Activated CD4-positive, alpha-beta T cell treated with anti-CD3 and anti-CD28 coated beads for 36 hours (primary cell): ENCODE results near the gene EFS. TPM values are rescaled to one million over a fixed set of nuclear protein-coding genes. Genes with fewer than 3 reads are reported as not detected.

ENCODE experiments used
- ATAC-seq: fragments of 200-7000 bp; cut with Tn5 transposase; one replicate; pipeline ENCODE4 v1.10.0; 2021; ENCODE audit warnings: mild to moderate bottlenecking, moderate library complexity
- CTCF ChIA-PET: fragments of 350-600 bp; sonication (Branson Sonifier 250); formaldehyde crosslinking; loops from one replicate; lab custom pipeline; 2021; ENCODE audit warnings: antibody characterized with exemption; lab: Charles Lee
- POLR2A ChIA-PET: fragments of 350-600 bp; sonication (Branson Sonifier 250); formaldehyde crosslinking; loops from one replicate; lab custom pipeline; 2021; ENCODE audit warnings: antibody characterized with exemption, inconsistent platforms; lab: Charles Lee
- DNase-seq: peaks from one replicate; pipeline ENCODE4 v3.0.0-alpha.2; 2020
- H3K27ac Mint-ChIP-seq: one replicate; pipeline ENCODE4 v1.8.0; 2021; ENCODE audit warnings: mixed read lengths
- H3K27me3 Mint-ChIP-seq: one replicate; pipeline ENCODE4 v1.8.0; 2021; ENCODE audit warnings: mixed read lengths
- H3K36me3 Mint-ChIP-seq: one replicate; pipeline ENCODE4 v1.8.0; 2021; ENCODE audit warnings: low read depth, mixed read lengths
- H3K4me1 Mint-ChIP-seq: one replicate; pipeline ENCODE4 v1.8.0; 2021; ENCODE audit warnings: mixed read lengths
- H3K4me3 Mint-ChIP-seq: one replicate; pipeline ENCODE4 v1.8.0; 2021; ENCODE audit warnings: mild to moderate bottlenecking, moderate library complexity, mixed read lengths
- H3K9me3 Mint-ChIP-seq: one replicate; pipeline ENCODE4 v1.8.0; 2021; ENCODE audit warnings: low read depth, mixed read lengths
- intact Hi-C, 2 experiments: fragments of 100-400 bp; cut with DNase I in 1 of 2; cut with micrococcal nuclease in 1 of 2; formaldehyde crosslinking; loops; one replicate each; pipeline versions ENCODE4 v1.14.2 to v1.15.1; 2022 to 2024; cut with DNase I, micrococcal nuclease
- total RNA-seq, 2 experiments: library from RNA; stranded (reverse); gene quantifications; one replicate each; pipeline ENCODE4 v1.2.3, GENCODE V29; 2021

Gene EFS, protein sequence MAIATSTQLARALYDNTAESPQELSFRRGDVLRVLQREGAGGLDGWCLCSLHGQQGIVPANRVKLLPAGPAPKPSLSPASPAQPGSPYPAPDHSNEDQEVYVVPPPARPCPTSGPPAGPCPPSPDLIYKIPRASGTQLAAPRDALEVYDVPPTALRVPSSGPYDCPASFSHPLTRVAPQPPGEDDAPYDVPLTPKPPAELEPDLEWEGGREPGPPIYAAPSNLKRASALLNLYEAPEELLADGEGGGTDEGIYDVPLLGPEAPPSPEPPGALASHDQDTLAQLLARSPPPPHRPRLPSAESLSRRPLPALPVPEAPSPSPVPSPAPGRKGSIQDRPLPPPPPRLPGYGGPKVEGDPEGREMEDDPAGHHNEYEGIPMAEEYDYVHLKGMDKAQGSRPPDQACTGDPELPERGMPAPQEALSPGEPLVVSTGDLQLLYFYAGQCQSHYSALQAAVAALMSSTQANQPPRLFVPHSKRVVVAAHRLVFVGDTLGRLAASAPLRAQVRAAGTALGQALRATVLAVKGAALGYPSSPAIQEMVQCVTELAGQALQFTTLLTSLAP
- total RNA-seq, result not detected

DNA sequence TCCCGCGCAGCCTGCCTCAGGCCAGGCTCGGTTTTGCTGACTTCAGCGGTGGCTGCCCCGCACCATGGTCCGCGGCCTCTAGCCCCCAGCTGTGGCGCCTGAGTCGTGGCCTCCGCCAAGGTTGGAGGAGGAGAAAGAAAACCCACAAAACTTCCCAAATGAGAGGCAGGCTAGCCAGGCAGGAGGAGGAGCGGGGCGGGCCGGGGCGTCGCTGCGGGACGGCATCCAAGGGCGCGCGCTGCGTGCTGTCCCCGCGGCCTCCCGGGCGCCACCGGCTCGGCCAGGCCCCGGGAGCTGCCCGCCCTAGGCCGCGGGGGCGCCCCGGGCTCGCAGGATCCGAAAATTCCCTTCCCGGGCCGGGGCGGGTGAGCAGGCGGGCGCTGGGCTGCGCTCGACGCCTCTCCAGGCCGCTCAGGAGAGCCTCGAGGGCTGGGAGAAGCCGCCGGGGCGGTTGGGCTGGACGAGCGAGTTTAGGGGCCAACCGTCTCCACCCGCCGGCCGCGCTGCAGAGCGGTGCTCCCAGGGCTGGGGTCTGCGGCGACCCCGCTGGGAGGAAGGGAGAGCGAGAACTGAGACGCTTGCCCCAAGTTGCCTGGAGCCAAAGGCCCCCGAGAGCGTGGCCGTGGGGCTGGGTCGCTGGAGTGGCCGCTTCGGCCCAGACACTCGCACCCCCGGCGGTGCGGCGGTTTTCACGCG, at the start of gene EFS:
TSS of gene EFS (minus strand) at position 137 of the 696 bp plus-strand sequence. CDS start 147 bp downstream, outside the sequence.
- DNase-seq (no peak), ATAC-seq (no peak)
- intact Hi-C loops, result no loop called here
- CTCF ChIA-PET, result no interaction called here
- Mint-ChIP-seq H3K9me3 (no peaks in the 10 kb centered on the region), H3K4me3 (no peak within 1 kb of the TSS), H3K36me3 (no peaks in the 10 kb centered on the region), H3K27me3 (peaks cover 23% of the 10 kb centered on the region), H3K27ac (no peak within 1 kb of the TSS), H3K4me1 (peaks cover 11% of the 10 kb centered on the region)
- POLR2A ChIA-PET, result no interaction called here

DNA sequence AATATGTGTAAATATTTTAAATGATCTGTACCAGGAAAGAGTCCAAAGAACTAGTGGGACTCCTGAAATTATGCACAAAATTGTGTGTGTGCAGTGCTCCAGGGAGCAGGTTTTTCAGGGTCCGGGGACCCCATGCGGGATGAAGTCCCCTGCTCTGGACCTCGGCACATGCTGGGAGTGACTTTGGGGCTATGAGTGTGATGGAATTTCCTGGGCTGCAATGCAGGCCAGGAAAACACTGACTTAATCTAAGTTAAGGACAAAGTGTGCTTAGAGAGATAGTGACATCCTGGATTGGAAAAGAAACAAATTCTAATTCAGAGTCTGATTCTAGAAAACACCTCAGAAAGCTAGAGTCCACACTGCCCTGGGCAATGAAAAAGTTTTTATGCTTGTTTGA, 49.3 kb upstream of the EFS start:
- H3K36me3 Mint-ChIP-seq, result no peaks in the 10 kb centered on the region
- ChIA-PET CTCF (interaction anchor here (0.6 to 1.4 kb wide), 2 partner anchors 14 to 34 kb away, joined by 3 to 4 read pairs; no protein-coding TSS in a partner anchor), POLR2A (no interaction called here)
- peaks cover 2% of the 10 kb centered on the region for H3K27me3 Mint-ChIP-seq
- no peak overlapping the region for H3K27ac Mint-ChIP-seq
- DNase-seq (no peak), ATAC-seq (no peak)
- H3K9me3 Mint-ChIP-seq, result no peaks in the 10 kb centered on the region
- no peaks in the 10 kb centered on the region for H3K4me1 Mint-ChIP-seq
- intact Hi-C loops, result no loop called here
- H3K4me3 Mint-ChIP-seq, result no peak overlapping the region

DNA sequence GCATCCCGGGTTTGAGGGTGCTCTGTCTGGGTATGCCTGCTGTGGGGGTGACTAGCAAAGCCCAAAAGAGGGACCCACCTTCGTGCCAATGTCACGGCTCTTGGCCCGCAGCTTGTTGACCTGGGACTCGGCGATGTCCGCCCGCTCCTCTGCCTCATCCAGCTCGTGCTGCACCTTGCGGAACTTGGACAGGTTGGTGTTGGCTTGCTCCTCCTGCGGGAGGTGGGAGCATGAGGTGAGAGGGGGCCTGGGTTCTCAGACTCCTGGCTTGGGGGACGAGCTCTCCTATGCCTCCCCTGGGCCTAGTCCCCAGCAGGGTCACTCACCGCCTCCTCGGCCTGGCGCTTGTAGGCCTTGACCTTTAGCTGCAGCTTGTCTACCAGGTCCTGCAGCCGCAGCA, 48.7 kb upstream of the EFS start:
- Mint-ChIP-seq H3K36me3 (no peaks in the 10 kb centered on the region), H3K27me3 (peaks cover 2% of the 10 kb centered on the region), H3K4me1 (no peaks in the 10 kb centered on the region), H3K27ac (no peak overlapping the region), H3K9me3 (no peaks in the 10 kb centered on the region), H3K4me3 (no peak overlapping the region)
- DNase-seq (no peak), ATAC-seq (no peak)
- ChIA-PET POLR2A (no interaction called here), CTCF (interaction anchor here (0.7 to 1.4 kb wide), 2 partner anchors 20 to 33 kb away, joined by 3 to 5 read pairs; no protein-coding TSS in a partner anchor)
- intact Hi-C loops, result no loop called here

DNA sequence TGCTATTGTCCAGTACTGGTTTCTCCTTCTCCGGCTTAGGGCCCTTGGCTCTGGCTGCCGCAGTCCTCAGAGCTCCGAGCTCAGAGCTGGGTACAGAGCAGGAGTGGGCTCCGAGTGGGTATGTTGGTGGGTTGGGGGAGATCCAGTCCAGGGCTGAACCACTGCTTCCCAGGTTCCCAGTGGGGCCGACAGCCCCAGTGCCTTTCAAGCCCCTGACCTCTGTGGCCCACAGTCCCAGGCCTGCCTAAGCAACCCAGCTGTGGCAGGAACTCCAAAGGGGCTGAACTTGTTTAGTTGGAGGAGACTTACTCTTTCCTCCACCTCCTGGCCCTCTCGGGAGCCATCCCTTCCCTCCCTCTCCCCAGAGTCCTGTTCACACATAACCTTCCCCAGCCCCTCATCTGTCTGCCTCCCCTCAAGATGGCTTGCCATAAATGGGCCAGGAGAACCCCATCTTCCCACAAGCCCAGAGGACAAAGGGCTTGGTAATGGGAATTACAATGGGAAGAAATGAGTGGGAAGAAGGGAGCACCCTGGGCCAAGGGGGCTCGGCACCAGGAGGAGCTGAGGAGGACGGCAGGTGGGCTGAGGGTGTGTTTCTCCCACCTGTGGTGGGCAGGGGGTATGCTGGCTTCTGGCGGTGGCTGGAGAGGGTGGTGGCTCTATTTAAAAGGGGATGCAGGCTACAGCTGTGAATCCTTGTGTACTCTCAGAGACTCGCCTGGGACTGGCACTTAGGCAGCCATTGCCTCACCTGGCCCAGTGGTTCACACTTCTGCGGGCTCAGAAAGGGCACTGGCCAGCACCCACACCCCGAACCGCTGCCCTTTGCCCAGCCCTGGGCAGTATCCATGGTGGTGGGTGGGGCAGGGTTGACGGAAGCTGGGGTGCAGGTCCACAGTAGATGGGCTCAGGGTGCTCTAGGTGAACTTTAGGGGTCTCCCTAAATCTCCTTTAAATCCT, 46.9 kb upstream of the EFS start:
- ChIA-PET CTCF (interaction anchor here (0.5 kb wide), 1 partner anchor 227 kb away, joined by 3 read pairs; no protein-coding TSS in a partner anchor), POLR2A (no interaction called here)
- DNase-seq (no peak), ATAC-seq (no peak)
- Mint-ChIP-seq H3K27me3 (no peaks in the 10 kb centered on the region), H3K4me1 (no peaks in the 10 kb centered on the region), H3K27ac (no peak overlapping the region), H3K9me3 (no peaks in the 10 kb centered on the region), H3K36me3 (no peaks in the 10 kb centered on the region), H3K4me3 (no peak overlapping the region)
- intact Hi-C loops, result no loop called here

DNA sequence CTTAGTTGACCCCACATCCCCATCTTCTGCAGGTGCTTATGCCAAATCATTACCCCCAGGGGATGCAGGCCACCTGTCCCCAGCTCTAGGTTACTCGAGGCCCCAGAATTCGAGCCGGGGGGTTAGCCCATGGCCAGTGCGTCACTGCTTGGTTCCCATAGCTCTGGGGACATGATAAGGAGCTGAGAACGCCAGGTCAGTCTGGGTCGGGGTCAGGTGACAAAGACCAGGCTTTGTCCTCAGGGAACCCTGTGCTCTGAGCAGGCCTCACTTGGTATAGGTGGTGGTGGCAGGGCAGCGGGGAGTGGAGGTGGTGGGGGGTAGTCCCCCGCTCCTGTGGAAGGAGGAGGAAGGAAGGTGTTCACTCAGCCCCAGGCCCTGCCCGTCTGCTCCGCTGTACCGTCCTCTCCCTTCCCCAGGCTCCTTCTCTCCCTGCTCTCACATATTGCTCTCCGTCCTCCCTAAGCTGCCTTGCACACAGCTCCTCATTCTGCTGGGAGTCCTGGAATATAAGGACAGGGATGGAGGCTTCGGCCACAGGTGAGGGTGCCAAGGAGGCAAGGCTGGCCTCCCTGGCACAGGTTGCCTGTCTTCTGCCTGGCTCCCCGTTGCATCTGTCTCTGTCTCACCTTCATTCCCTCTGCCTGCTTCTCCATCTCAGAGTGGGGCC, 45.1 kb upstream of the EFS start:
- intact Hi-C loops, result no loop called here
- no peaks in the 10 kb centered on the region for H3K27me3 Mint-ChIP-seq
- H3K9me3 Mint-ChIP-seq, result no peaks in the 10 kb centered on the region
- ChIA-PET CTCF (interaction anchor here (0.5 kb wide), 1 partner anchor 663 kb away, joined by 3 read pairs; no protein-coding TSS in a partner anchor), POLR2A (no interaction called here)
- no peak overlapping the region for H3K4me3 Mint-ChIP-seq
- H3K4me1 Mint-ChIP-seq, result no peaks in the 10 kb centered on the region
- H3K27ac Mint-ChIP-seq, result no peak overlapping the region
- no peak for ATAC-seq
- H3K36me3 Mint-ChIP-seq, result no peaks in the 10 kb centered on the region
- DNase-seq, result no peak

DNA sequence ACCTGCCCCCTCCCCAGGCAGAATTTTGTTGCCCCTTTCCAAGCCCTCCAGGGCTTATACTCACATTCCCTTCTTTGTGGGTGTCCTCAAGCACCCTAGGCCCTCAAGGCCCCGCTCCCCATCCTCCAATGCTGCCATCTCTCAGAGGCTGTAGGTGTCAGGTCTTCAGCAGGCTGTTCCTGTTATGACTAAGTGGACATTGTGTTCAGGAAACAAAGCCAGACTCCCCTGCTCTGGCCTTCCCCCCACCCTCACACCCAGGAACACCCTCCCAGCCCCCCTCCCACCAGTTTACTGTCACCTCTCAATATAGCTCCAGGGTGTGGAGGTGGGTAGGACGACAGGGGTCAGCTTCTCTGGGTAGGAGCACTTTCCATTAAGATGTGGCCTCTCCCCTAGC, 44.5 kb upstream of the EFS start:
- CTCF ChIA-PET, result no interaction called here

DNA sequence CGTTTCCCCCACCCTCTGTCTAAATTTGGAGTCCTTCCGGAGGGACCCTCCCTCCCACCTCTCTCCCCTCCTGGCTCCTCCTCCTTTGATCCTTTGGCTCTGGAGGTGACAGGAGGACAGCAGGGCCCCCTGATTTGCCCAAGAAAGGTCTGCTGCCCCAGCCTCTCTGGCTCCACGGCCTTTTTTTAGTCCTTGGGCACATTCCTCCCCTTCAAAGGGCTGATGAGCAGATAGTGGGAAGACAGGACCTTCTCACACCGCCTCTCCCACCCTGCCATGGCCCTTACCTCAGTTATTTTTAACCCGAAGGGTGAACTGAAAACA, 43.3 kb upstream of the EFS start:
- H3K4me1 Mint-ChIP-seq, result no peaks in the 10 kb centered on the region
- POLR2A ChIA-PET, result no interaction called here
- peaks cover 3% of the 10 kb centered on the region for H3K27me3 Mint-ChIP-seq
- DNase-seq (no peak), ATAC-seq (no peak)
- H3K4me3 Mint-ChIP-seq, result no peak overlapping the region
- no peak overlapping the region for H3K27ac Mint-ChIP-seq
- CTCF ChIA-PET, result no interaction called here
- intact Hi-C loops, result no loop called here
- H3K36me3 Mint-ChIP-seq, result no peaks in the 10 kb centered on the region
- H3K9me3 Mint-ChIP-seq, result no peaks in the 10 kb centered on the region

More for the DNA sequence above, 44.5 kb upstream of the EFS start:
- ATAC-seq (peak; percentile 33), DNase-seq (no peak)
- Mint-ChIP-seq H3K4me1 (no peaks in the 10 kb centered on the region), H3K27me3 (peaks cover 3% of the 10 kb centered on the region), H3K27ac (no peak overlapping the region), H3K9me3 (no peaks in the 10 kb centered on the region), H3K4me3 (no peak overlapping the region), H3K36me3 (no peaks in the 10 kb centered on the region)
- intact Hi-C loops, result no loop called here
- POLR2A ChIA-PET, result no interaction called here

DNA sequence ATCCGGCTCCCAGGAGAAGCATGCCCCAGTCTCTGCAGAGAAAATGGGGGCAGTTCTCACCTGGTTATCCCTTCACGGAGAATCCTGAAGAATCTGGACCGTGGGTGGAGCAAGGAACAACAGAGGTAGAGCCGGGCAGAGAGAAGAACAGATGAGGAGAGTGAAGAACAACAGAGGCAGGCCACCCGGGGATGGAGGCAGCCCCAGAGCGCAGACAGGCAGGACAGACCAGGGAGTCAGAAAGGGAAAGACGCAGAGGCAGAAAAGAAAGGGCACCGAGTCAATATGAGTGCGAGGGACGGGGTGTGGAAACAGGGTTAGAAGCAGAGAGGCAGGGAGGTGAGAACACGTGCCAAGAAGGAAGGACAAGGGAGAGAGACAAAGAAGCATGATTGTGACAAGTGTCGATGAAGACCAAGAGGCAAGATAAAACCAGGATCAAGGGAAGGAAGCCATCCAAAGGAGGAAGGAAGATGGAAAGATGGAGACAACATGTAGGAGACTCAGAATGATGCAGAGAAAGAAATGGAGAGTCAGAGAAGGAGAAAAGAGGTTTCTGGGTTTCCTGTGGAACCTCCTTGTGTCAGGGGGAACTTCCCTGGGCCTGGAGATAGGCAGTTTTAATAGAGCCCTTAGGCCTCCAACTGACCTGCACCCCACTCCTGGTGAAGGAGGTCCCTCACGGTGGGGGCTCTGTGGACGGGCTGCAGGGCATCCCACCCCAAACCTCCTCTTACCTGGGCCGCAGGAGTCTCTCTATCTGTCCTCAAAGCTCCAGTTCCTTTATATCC, 42.7 kb upstream of the EFS start, which contains the start of gene MYH6:
TSS of gene MYH6 (minus strand) at position 758 of the 791 bp plus-strand sequence. CDS start 1,050 bp downstream, outside the sequence.
- intact Hi-C loops, result no loop called here
- H3K36me3 Mint-ChIP-seq, result no peaks in the 10 kb centered on the region
- H3K27ac Mint-ChIP-seq, result no peak within 1 kb of the TSS
- DNase-seq (no peak), ATAC-seq (no peak)
- H3K9me3 Mint-ChIP-seq, result no peaks in the 10 kb centered on the region
- no peak within 1 kb of the TSS for H3K4me3 Mint-ChIP-seq
- H3K27me3 Mint-ChIP-seq, result peaks cover 3% of the 10 kb centered on the region
- ChIA-PET POLR2A (no interaction called here), CTCF (no interaction called here)
- H3K4me1 Mint-ChIP-seq, result no peaks in the 10 kb centered on the region

DNA sequence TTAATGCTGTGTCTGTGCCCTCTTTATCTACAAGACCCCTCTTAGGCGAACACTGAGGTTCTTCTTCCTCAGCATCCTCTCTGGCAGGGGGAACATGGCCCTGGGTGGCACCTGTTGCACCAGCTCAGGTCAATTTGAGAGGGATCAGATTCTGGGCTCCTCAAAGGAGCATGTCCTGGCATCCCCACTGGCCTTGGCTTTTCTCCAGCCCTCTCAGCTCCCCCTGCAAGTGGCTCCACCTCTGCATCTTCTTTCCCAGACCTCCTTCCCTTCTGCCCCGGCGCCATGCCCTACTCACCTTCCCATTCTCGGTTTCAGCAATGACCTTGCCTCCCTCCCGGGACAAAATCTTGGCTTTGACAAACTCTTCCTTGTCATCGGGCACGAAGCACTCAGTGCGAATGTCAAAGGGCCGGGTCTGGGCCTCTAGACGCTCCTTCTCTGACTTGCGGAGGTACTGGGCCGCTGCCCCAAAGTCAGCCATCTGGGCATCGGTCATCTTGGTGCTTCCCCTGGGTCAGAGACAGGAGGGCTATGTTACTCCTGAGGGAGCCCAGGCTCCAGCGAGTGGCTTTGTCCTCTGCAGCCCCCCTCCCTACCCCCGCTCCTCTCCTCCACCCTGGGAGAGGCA, 41.9 kb upstream of the EFS start:
- POLR2A ChIA-PET, result no interaction called here
- intact Hi-C loops, result no loop called here
- no peaks in the 10 kb centered on the region for H3K4me1 Mint-ChIP-seq
- DNase-seq (no peak), ATAC-seq (no peak)
- no peak overlapping the region for H3K4me3 Mint-ChIP-seq
- CTCF ChIA-PET, result interaction anchor here (1.1 kb wide), 1 partner anchor 86 kb away, joined by 6 read pairs; the partner anchor contains the start of gene PABPN1
- H3K9me3 Mint-ChIP-seq, result no peaks in the 10 kb centered on the region
- no peaks in the 10 kb centered on the region for H3K36me3 Mint-ChIP-seq
- peaks cover 3% of the 10 kb centered on the region for H3K27me3 Mint-ChIP-seq
- H3K27ac Mint-ChIP-seq, result no peak overlapping the region

DNA sequence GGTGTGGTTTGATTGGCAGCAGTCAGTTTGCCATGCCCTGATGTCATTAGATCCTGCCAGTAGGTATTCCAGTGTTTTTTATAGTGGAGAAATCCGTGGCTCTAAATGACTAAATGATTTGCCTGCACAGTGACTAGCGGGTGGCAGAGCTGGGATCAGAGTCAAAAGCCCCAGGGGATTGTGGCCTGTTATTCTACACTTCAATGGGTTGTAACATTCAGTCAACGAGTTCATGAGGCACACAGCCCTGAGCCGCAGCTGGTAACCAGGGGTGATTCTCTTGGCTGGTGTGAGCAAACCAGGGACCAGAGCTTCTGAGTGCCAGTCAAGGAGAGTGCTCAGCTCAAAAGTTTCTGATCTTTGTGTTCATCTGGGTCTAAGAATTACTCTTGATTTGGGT, 41.3 kb upstream of the EFS start:
- Mint-ChIP-seq H3K27ac (no peak overlapping the region), H3K27me3 (peaks cover 3% of the 10 kb centered on the region), H3K4me1 (no peaks in the 10 kb centered on the region), H3K9me3 (no peaks in the 10 kb centered on the region), H3K36me3 (no peaks in the 10 kb centered on the region), H3K4me3 (no peak overlapping the region)
- ATAC-seq (no peak), DNase-seq (no peak)
- CTCF ChIA-PET, result interaction anchor here (1.1 kb wide), 1 partner anchor 85 kb away, joined by 6 read pairs; the partner anchor contains the start of gene PABPN1
- intact Hi-C loops, result no loop called here
- POLR2A ChIA-PET, result no interaction called here
